Ovary (tissue), 3 donors: ENCODE measurements around the gene NUDT4.

Experiments used
- CTCF ChIP-seq, 3 donors: fragments of 450-650 bp in 2 of 3; fragments of 200-600 bp in 1 of 3; IDR thresholded peaks; one replicate each; pipeline versions ENCODE4 v1.5.1 to v1.8.0; 2016 to 2022; ENCODE audit warnings: antibody characterized with exemption in 3 of 3, mild to moderate bottlenecking in 1 of 3
- EP300 ChIP-seq: sonication (generic); formaldehyde crosslinking; IDR thresholded peaks from one replicate; pipeline ENCODE4 v1.6.1; 2017; ENCODE audit warnings: antibody characterized with exemption
- POLR2A ChIP-seq: fragments of 450-650 bp; IDR thresholded peaks from one replicate; pipeline ENCODE4 v1.6.1; 2017; ENCODE audit warnings: antibody characterized with exemption, mild to moderate bottlenecking, moderate library complexity
- donor health status: DM: no; HTN: no; CAD: no.

- TF ChIP-seq POLR2A (no peak), CTCF (IDR thresholded peaks at IDR 0.05) (no peak), EP300 (no peak)
Measured at GRCh38 chr12:93403988-93404803, 26.5 kb downstream of the NUDT4 start.
